DND-41 (cell line): Measurements from ENCODE around the gene FBXO28.

Experiments used
- ATAC-seq: fragments of 200-7000 bp; cut with Tn5 transposase; 3 replicates; pipeline ENCODE4 v1.9.1; 2021; ENCODE audit warnings: low read depth; ENCODE audit not compliant: insufficient read depth
- DNase-seq: peaks from one replicate; pipeline ENCODE4 v3.0.0-alpha.2; 2020
- H2AFZ ChIP-seq: 2 replicates; pipeline ENCODE4 v1.6.0; 2012; ENCODE audit warnings: low read depth, low read length
- H3K27ac ChIP-seq: 2 replicates; pipeline ENCODE4 v1.5.1; 2012; ENCODE audit warnings: low read length, inconsistent platforms
- H3K27me3 ChIP-seq: fragments of 200-600 bp; sonication (generic); 2 replicates; pipeline ENCODE4 v1.6.0; 2012; ENCODE audit warnings: low read length, mild to moderate bottlenecking, inconsistent platforms; ENCODE audit not compliant: insufficient read depth, poor library complexity
- H3K36me3 ChIP-seq: 2 replicates; pipeline ENCODE4 v1.5.1; 2012; ENCODE audit warnings: low read length, inconsistent platforms; ENCODE audit not compliant: insufficient read depth
- H3K4me1 ChIP-seq: 2 replicates; pipeline ENCODE4 v1.5.1; 2012; ENCODE audit warnings: mild to moderate bottlenecking, low read length; ENCODE audit not compliant: insufficient read depth
- H3K4me2 ChIP-seq: 2 replicates; pipeline ENCODE4 v1.6.0; 2012; ENCODE audit warnings: mild to moderate bottlenecking, moderate library complexity, low read length, inconsistent platforms; ENCODE audit not compliant: insufficient read depth
- H3K4me3 ChIP-seq, 2 experiments: fragments of 200-600 bp in 1 of 2; shearing (Covaris generic) in 1 of 2; 2 replicates each; pipeline ENCODE4 v1.5.1; 2012 to 2016; ENCODE audit warnings: inconsistent platforms in 2 of 2, low read length in 2 of 2, mild to moderate bottlenecking in 2 of 2, low read depth in 1 of 2, moderate library complexity in 1 of 2
- H3K79me2 ChIP-seq: 2 replicates; pipeline ENCODE4 v1.6.0; 2012; ENCODE audit warnings: low read length, inconsistent platforms; ENCODE audit not compliant: insufficient read depth
- H3K9ac ChIP-seq: 2 replicates; pipeline ENCODE4 v1.6.0; 2012; ENCODE audit warnings: low read depth, mild to moderate bottlenecking, inconsistent platforms, low read length, moderate library complexity
- H3K9me3 ChIP-seq: 2 replicates; pipeline ENCODE4 v1.5.1; 2012; ENCODE audit warnings: low read length, moderate library complexity, mild to moderate bottlenecking, inconsistent platforms; ENCODE audit not compliant: insufficient read depth, severe bottlenecking
- H4K20me1 ChIP-seq: 2 replicates; pipeline ENCODE4 v1.6.0; 2012; ENCODE audit warnings: low read length; ENCODE audit not compliant: insufficient read depth
- CTCF ChIP-seq: IDR thresholded peaks from 2 replicates; pipeline ENCODE4 v1.5.1; 2012; ENCODE audit warnings: borderline replicate concordance, low read length, moderate library complexity, mild to moderate bottlenecking; ENCODE audit not compliant: poor library complexity, severe bottlenecking; ENCODE audit errors: extremely low read depth
- EZH2 ChIP-seq: IDR thresholded peaks from 3 replicates; pipeline ENCODE4 v1.6.1; 2012; ENCODE audit warnings: borderline replicate concordance, low read depth, mild to moderate bottlenecking, moderate library complexity, low read length, inconsistent platforms; ENCODE audit not compliant: severe bottlenecking

FBXO28 gene

DNA sequence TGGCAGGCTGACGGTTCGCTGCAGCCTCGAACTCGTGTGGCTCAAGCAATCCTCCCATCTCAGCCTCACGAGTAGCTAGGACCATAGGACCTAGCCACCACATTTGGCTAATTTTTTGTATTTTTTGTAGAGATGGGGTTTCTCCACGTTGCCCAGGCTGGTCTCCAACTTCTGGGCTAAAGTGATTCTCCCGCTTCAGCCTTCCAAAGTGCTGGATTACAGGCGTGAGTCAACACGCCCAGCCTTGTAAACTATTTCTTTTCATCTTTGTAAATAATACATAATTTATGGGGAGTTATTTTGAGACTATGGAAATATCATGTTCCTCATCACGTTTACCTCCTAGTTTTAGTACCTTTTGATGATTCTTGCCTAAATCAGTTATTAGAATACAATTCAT lies 906 bp upstream of the FBXO28 start:
- Histone ChIP-seq H3K4me1 (peaks cover 32% of the 10 kb centered on the region), H4K20me1 (peaks cover 6% of the 10 kb centered on the region; the same call in 1 of the 2 replicates), H3K27me3 (no peaks in the 10 kb centered on the region), H3K36me3 (peaks cover 3% of the 10 kb centered on the region; the same call in 1 of the 2 replicates), H3K9ac (no peak overlapping the region), H3K79me2 (peaks cover 47% of the 10 kb centered on the region), H3K4me3 (peak overlapping the region in 1 of 2 experiments; percentile 62; a peak in 1 of 4 replicates), H3K4me2 (peak overlapping the region; percentile 94), H3K27ac (no peak overlapping the region), H3K9me3 (no peaks in the 10 kb centered on the region), H2AFZ (0 out of 2 replicates have a peak overlapping the region, but pooled peaks have one; percentile 28)
- no peak for ATAC-seq
- DNase-seq, result no peak
- TF ChIP-seq CTCF (no peak), EZH2 (no peak)

- Histone ChIP-seq H3K79me2 (peaks cover 52% of the 10 kb centered on the region), H3K4me2 (peak overlapping the region; percentile 94), H3K27ac (peak overlapping the region; percentile 63), H3K4me1 (peaks cover 32% of the 10 kb centered on the region), H3K27me3 (no peaks in the 10 kb centered on the region), H4K20me1 (peaks cover 6% of the 10 kb centered on the region; the same call in 1 of the 2 replicates), H2AFZ (peak overlapping the region; percentile 80), H3K4me3 (peak overlapping the region; percentile 62 to 70; a peak in 3 of 4 replicates), H3K9me3 (no peaks in the 10 kb centered on the region), H3K36me3 (peaks cover 4% of the 10 kb centered on the region), H3K9ac (peak overlapping the region; percentile 81)
- ATAC-seq (no peak; the same call in 2 of the 3 replicates), DNase-seq (no peak)
- TF ChIP-seq CTCF (no peak), EZH2 (no peak)
Observed at GRCh38 chr1:224113545-224113917, 380 bp upstream of the FBXO28 start.

- Histone ChIP-seq H3K4me1 (peaks cover 32% of the 10 kb centered on the region), H3K9me3 (no peaks in the 10 kb centered on the region), H3K79me2 (peaks cover 63% of the 10 kb centered on the region), H4K20me1 (peaks cover 11% of the 10 kb centered on the region; the same call in 1 of the 2 replicates), H3K27ac (peak overlapping the region; percentile 63), H3K9ac (peak overlapping the region; percentile 81), H3K27me3 (no peaks in the 10 kb centered on the region), H3K4me3 (peak overlapping the region; percentile 62 to 70), H3K36me3 (peaks cover 14% of the 10 kb centered on the region), H2AFZ (peak overlapping the region; percentile 80), H3K4me2 (peak overlapping the region; percentile 94)
- DNase-seq (no peak), ATAC-seq (no peak)
- TF ChIP-seq EZH2 (no peak), CTCF (no peak)
Observed at GRCh38 chr1:224114787-224115175, 870 bp downstream of the FBXO28 start.
